KMS-11 (cell line): ENCODE measurements around the gene DPF3.

ENCODE experiments used
- H2AFZ ChIP-seq: fragments of 200-600 bp; sonication (generic); 2 replicates; pipeline ENCODE4 v1.6.1; 2016; ENCODE audit warnings: antibody characterized with exemption, mixed run types, low read depth
- H3K27ac ChIP-seq: fragments of 200-600 bp; sonication (generic); 2 replicates; pipeline ENCODE4 v1.6.1; 2016; ENCODE audit warnings: mild to moderate bottlenecking, mixed run types
- H3K27me3 ChIP-seq: fragments of 200-600 bp; sonication (generic); 2 replicates; pipeline ENCODE4 v1.6.1; 2017; ENCODE audit warnings: mild to moderate bottlenecking, low read depth, mixed run types, moderate library complexity; ENCODE audit not compliant: insufficient read depth
- H3K36me3 ChIP-seq: fragments of 200-600 bp; sonication (generic); 2 replicates; pipeline ENCODE4 v1.6.1; 2017; ENCODE audit warnings: mild to moderate bottlenecking, mixed run types; ENCODE audit not compliant: insufficient read depth
- H3K4me1 ChIP-seq: fragments of 200-600 bp; sonication (generic); 2 replicates; pipeline ENCODE4 v1.6.1; 2016; ENCODE audit warnings: mild to moderate bottlenecking, low read depth, mixed run types; ENCODE audit not compliant: poor library complexity, severe bottlenecking
- H3K4me2 ChIP-seq: fragments of 200-600 bp; sonication (generic); 2 replicates; pipeline ENCODE4 v1.7.0; 2016; ENCODE audit warnings: mild to moderate bottlenecking, mixed run types
- H3K4me3 ChIP-seq: fragments of 200-600 bp; sonication (generic); IDR thresholded peaks from 2 replicates; pipeline ENCODE4 v1.6.1; 2017; ENCODE audit warnings: low read depth, low read length, mixed read lengths; ENCODE audit not compliant: insufficient read depth
- H3K79me2 ChIP-seq: fragments of 200-600 bp; sonication (generic); 2 replicates; pipeline ENCODE4 v1.6.1; 2016; ENCODE audit warnings: low read depth, mixed run types; ENCODE audit not compliant: insufficient read depth
- H3K9ac ChIP-seq: fragments of 200-600 bp; sonication (generic); 2 replicates; pipeline ENCODE4 v1.6.1; 2016; ENCODE audit warnings: mild to moderate bottlenecking, mixed run types
- H4K20me1 ChIP-seq: fragments of 200-600 bp; sonication (generic); 2 replicates; pipeline ENCODE4 v1.6.1; 2016; ENCODE audit warnings: mild to moderate bottlenecking, mixed run types; ENCODE audit not compliant: insufficient read depth
- TF ChIP-seq, protein P1 (sequence below): fragments of 200-600 bp; sonication (generic); conservative IDR thresholded peaks from 2 replicates; pipeline ENCODE4 v1.6.1; 2017; ENCODE audit warnings: low read depth, mild to moderate bottlenecking, antibody characterized with exemption, low read length, moderate library complexity, mixed read lengths

The DPF3 gene

DNA sequence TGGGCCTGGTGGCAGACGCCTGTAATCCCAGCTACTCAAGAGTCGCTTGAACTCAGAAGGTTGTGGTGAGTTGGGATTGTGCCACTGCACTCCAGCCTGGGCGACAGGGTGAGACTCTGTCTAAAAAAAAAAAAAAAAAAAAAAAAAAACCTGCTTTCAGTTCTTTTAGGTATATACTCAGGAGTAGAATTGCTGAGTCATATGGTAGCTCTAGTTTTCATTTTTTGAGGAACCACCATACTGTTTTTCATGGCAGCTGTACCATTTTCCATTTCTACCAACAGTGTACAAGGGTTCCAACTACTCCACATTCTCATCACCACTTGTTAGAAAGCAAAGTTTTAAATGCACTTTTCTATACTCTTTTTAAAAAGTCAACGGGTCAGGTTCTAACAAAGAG is 119.8 kb downstream of the DPF3 start:
- no peaks in the 10 kb centered on the region for H3K79me2 ChIP-seq

DNA sequence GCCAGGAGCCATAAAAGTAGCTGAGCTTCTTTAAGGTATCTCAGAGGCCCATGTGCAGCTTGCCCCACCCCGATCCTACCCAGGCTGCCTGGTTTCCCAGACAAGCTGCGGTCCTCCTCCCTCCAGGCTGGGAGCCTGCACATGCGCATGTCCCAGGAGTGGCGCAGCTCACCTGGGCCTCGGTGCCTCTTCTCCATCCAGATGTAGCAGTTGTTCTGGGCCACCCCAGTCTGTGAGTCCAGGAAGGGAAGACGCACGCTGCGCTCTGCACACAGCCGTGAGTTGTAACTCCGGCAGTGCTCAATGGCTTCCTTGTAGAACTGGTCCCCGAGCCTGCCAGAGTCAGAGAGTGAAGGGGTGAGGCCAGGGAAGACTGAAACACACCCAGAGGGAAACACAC is 122.3 kb downstream of the DPF3 start:
- no peak overlapping the region for H2AFZ ChIP-seq
- H3K9ac ChIP-seq = no peak overlapping the region
- no peak overlapping the region for H3K4me3 ChIP-seq
- H3K4me1 ChIP-seq = peaks cover 6% of the 10 kb centered on the region
- no peak overlapping the region for H3K4me2 ChIP-seq
- H3K79me2 ChIP-seq = no peaks in the 10 kb centered on the region
- H3K27me3 ChIP-seq = no peaks in the 10 kb centered on the region
- H3K27ac ChIP-seq = no peak overlapping the region
- no peaks in the 10 kb centered on the region for H3K36me3 ChIP-seq
- H4K20me1 ChIP-seq = no peaks in the 10 kb centered on the region
- TF ChIP-seq, protein P1, sequence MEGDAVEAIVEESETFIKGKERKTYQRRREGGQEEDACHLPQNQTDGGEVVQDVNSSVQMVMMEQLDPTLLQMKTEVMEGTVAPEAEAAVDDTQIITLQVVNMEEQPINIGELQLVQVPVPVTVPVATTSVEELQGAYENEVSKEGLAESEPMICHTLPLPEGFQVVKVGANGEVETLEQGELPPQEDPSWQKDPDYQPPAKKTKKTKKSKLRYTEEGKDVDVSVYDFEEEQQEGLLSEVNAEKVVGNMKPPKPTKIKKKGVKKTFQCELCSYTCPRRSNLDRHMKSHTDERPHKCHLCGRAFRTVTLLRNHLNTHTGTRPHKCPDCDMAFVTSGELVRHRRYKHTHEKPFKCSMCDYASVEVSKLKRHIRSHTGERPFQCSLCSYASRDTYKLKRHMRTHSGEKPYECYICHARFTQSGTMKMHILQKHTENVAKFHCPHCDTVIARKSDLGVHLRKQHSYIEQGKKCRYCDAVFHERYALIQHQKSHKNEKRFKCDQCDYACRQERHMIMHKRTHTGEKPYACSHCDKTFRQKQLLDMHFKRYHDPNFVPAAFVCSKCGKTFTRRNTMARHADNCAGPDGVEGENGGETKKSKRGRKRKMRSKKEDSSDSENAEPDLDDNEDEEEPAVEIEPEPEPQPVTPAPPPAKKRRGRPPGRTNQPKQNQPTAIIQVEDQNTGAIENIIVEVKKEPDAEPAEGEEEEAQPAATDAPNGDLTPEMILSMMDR = no peak

More for the DNA sequence above, 119.8 kb downstream of the DPF3 start:
- TF ChIP-seq, protein P1 = no peak
- Histone ChIP-seq H3K9ac (no peak overlapping the region), H3K27ac (no peak overlapping the region), H3K4me1 (peaks cover 6% of the 10 kb centered on the region), H3K36me3 (no peaks in the 10 kb centered on the region), H3K27me3 (no peaks in the 10 kb centered on the region), H4K20me1 (no peaks in the 10 kb centered on the region), H2AFZ (no peak overlapping the region), H3K4me2 (no peak overlapping the region), H3K4me3 (no peak overlapping the region)

DNA sequence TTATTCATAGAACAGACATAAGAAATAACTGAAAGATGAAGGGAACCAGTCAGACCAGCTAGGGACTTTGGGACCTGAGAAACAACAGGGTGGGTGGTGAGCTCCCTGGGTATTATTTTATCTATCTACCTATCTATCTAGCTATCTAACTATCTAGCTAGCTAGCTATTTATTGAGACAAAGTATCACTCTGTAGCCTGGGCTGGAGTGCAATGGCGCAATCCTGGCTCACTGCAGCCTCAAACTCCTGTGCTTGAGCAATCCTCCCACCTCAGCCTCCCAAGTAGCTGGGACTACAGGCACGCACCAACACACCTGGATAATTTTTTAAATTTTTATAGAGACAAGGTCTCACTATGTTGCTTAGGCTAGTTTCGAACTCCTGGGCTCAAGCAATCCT is 127.6 kb downstream of the DPF3 start:
- TF ChIP-seq, protein P1 = no peak
- H3K4me1 ChIP-seq = no peaks in the 10 kb centered on the region
- no peaks in the 10 kb centered on the region for H4K20me1 ChIP-seq
- no peak overlapping the region for H2AFZ ChIP-seq
- H3K4me2 ChIP-seq = no peak overlapping the region
- no peak overlapping the region for H3K4me3 ChIP-seq
- no peak overlapping the region for H3K27ac ChIP-seq
- no peaks in the 10 kb centered on the region for H3K79me2 ChIP-seq
- no peaks in the 10 kb centered on the region for H3K27me3 ChIP-seq
- H3K36me3 ChIP-seq = no peaks in the 10 kb centered on the region
- no peak overlapping the region for H3K9ac ChIP-seq

DNA sequence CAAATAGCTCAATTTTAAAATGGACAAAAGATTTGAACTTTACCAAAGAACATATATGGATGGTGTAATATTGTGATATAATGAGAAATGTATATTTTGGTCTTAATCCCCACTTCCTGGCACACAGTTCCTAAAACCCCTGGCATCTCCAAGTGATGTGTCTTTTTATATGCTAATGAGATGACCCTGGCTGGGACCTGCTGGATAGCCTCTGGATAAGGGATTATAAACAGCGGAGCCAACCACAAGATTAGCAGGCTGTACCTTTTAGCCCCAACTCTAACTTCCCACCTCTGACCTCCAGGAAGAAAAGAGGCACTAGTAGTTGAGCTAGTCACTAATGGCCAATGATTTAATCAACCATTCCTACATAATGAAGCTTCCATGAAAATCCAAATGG is 130.0 kb downstream of the DPF3 start:
- TF ChIP-seq, protein P1 = no peak
- H3K4me2 ChIP-seq = no peak overlapping the region
- no peak overlapping the region for H3K27ac ChIP-seq
- H3K27me3 ChIP-seq = no peaks in the 10 kb centered on the region
- no peak overlapping the region for H3K4me3 ChIP-seq
- H3K9ac ChIP-seq = no peak overlapping the region
- no peaks in the 10 kb centered on the region for H3K79me2 ChIP-seq
- no peaks in the 10 kb centered on the region for H4K20me1 ChIP-seq
- no peaks in the 10 kb centered on the region for H3K36me3 ChIP-seq
- H3K4me1 ChIP-seq = no peaks in the 10 kb centered on the region
- no peak overlapping the region for H2AFZ ChIP-seq
